Mesenteric fat pad (tissue), 1 donor: ENCODE measurements around the gene XG. TPM values are rescaled to one million over a fixed set of nuclear protein-coding genes. Genes with fewer than 3 reads are reported as not detected.
"Not testable (repeated sequence)": the region's sequence is repeated elsewhere in the genome, so short reads cannot be mapped to it uniquely, and the experiment has no call there.

Experiments used
- DNase-seq: peaks from one replicate; pipeline ENCODE4 v3.0.0-alpha.2; 2020; ENCODE audit warnings: low spot score
- long read RNA-seq: library from polyadenylated mRNA; unstranded; transcript quantifications from one replicate; pipeline ENCODE4 v2.0.0, GENCODE V29; 2020
- total RNA-seq: library from RNA; stranded (reverse); fragmentation: NEBNext Ultra II Directional; extraction: Animal tissue kit (Norgen Biotek cat#: 25700); gene quantifications from one replicate; pipeline ENCODE4 v1.2.1, GENCODE V29; 2021
- donor health status: DM: yes; HTN: yes; CAD: no.

Gene XG
- total RNA-seq = 3.4 TPM
- long read RNA-seq, partial matches to known transcripts = 0 of 3 reads
- long read RNA-seq, other reads (novel, unspliced or antisense) = 0 of 3 reads

DNA sequence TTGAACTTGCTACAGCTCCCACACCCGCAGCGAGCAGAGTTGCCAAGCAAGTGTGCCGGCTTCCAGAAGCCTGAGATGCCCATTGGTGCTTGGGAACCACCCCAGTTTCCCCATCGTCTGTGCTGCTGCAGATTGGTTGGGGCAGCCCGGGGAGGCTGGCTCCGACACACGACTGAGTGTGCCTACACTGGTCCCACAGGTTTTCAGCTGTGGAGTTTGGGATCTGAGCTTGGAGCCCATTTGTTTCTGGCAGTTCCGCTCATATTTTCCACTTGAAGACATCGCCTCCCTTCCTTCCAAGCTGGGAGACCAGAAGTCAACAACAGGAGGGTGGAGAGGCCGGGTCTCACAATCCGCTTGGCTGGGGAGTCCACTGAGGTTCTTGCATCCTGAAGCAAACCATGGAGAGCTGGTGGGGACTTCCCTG is at the start of gene XG:
XG (plus strand) TSS at position 167 of the 427 bp plus-strand sequence; CDS start at position 402, 235 bp downstream.
- not testable (repeated sequence) for DNase-seq

GRCh38 chrX:2703991-2704369 is 47.9 kb upstream of the XG start:
- no peak for DNase-seq

DNA sequence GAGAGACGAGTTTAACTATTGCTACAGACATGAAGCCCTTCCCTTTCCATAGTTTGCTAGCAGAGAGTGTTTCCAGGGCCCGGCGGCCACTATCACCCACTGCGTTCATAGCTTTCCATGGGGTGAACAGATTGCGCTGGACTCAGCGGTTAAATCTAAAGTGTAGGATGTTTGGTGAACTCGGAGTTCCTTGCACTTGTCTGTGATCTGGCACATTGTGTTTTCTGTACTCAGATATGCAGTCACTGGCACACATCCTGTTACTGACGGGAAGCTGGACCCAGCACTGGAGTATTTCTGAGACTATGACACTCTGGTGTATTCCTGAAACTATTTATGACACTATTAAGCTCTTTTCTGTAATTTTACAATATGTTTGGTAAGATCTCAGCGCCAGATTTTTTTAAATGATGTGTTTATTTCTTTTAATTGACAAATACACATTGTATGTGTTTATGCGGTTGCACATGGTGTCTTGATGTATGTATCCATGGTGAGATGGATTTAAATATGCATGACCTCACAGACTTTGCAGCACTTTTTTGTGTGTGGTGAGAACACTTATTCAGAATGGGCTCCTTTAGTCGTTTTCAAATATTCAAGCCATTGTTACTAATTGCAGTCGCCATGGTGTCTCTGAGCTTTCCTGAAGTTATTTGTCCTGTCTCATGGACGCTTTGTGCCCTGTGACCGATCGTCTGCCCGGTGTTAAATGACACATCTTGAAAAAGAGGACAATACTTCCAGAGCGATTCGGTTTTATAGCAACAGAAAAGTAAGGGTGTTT is 46.6 kb upstream of the XG start:
- no peak for DNase-seq

GRCh38 chrX:2707334-2707760 is 44.5 kb upstream of the XG start:
- DNase-seq = no peak

- no peak for DNase-seq
Observed at GRCh38 chrX:2708021-2708420, 43.8 kb upstream of the XG start.

DNA sequence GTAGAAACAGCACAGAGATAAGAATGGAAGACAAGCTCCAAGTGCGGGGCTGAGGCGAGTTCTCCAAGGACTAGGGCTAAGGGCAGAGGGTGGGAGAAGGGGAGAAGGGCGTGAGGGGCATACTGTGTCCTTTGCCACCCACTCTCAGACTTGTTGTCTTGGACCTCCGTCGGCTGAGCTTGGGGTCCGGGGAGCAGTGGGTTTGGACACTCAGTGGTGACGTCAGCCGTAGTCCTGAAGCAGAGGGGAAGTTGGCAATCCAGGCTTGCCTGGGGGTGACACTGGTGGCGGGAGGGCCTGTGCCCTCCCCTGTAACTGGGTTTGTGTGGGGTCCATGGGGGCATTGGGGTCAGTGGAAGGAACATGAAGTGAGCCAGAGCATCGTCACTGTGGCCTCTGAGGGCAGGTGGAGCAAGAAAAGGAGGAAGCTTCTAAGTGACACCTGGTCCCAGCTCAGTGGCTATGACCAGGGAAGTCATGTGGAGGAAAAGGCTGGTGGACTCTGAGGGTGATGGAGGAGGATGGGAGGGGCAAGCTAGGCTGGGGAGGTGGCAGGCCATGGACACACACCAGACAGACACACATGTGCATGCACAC is 43.1 kb upstream of the XG start:
- DNase-seq = no peak

- DNase-seq = no peak
Observed at GRCh38 chrX:2709556-2709955, 42.3 kb upstream of the XG start.

- no peak for DNase-seq
Observed at GRCh38 chrX:2710041-2710840, 41.6 kb upstream of the XG start.

DNA sequence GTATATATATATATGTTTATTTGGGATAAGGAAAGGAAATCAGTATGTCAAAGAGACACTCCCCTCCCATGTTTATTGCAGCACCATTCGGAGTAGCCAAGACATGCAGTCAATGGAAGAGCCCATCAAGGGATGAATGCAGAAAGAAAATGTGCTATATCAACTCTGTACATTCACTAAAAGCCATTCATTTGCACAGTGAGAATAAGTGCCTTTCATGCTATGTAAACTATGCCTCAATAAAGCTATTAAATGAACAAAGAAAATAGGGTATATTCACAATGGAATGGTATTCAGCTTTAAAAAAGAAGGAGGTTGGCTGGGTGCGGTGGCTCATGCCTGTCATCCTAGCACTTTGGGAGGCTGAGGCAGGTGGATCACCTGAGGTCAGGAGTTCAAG is 40.4 kb upstream of the XG start:
- no peak for DNase-seq

DNA sequence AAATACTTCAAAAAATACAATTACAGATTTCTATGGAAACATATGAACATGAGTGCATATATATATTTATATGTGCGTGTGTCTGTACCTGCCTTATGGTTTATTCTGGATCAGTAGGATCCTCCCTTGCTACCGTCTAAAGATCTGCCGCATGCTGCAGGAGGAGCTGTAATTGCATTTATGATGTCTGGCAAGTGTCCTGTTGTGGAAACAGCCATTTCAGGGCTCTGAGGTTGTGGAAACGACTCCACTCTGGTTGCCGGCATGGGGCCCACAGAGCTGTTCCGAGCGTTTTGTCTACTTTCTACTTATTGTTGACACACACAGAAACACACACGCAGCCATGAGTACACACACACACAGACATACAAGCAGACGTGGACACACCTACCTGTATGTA is 39.4 kb upstream of the XG start:
- DNase-seq = no peak

DNA sequence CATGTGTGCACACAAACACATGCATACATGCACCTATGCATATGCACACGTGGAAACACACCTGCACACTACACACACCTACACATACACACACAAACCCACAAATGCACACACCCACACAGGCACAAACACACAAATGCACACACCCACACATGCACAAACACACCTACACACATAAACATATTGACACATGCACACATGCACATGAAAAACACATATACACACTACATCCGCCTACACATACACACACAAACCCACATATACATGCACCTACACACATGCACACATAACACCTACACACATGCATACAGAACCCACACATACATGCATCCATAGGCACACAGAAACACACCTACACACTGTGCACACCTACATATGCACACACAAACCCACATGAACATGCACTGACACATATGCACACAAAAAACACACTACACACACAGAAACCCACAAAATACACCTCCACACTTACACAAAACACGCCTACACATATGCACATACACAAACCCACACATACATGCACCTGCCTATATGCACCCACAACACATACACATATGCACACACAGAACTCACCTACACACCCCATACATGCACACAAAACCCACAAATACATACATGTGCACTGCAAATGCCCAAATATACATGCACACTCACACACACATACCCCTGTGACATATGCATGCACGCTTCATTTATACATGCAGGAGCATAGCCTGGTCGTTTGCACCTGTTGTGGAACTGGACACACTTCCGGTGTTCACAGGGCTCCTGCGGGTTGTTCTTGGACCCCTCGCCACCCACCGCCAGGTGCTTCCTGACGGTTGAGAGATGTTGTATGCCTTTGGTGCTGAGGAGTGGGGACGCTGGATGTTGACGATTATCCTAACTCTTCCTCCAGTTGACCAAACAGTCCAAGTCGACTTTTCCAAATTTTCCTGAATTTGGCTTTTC is 38.7 kb upstream of the XG start:
- no peak for DNase-seq

DNA sequence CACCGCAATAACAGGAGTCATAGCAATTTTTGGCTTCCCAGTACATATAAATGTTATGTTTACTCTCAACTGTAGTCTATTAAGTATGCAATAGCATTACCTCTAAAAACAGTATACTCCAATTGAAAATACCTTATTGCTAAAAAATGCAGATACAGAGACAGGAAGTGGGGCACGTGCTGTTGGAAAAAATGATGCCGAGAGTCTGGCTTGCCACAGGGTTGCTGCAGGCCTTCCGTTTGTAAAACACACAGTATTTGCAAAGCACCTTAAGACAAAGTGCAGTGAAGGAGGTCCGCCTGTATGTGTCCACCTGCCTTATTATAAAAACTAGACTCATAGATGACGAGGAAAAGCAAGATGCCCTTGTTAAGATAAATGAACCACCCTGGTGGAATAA is 37.3 kb upstream of the XG start:
- DNase-seq = no peak

GRCh38 chrX:2715066-2715600 is 36.7 kb upstream of the XG start:
- DNase-seq = no peak

- DNase-seq = no peak
Observed at GRCh38 chrX:2717312-2717711, 34.5 kb upstream of the XG start.

DNA sequence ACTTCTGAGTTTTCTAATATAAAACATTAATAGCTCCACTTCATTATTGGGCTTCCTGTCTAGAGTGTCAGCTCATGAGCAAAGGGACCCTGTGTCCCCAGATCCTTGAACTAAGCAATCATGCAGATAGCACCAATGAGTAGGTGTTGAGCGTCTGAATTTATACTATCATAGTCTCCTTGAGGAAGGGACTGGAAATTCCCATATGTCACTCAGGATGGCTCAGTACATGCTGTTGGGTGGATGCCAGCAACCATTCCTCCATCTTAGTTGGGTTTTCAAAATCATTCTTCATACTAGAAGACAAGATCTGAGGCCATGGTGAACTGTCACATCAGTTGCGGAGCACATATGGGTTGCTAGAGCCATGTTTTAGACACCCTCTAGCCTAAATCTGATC is 33.0 kb upstream of the XG start:
- DNase-seq = no peak

DNA sequence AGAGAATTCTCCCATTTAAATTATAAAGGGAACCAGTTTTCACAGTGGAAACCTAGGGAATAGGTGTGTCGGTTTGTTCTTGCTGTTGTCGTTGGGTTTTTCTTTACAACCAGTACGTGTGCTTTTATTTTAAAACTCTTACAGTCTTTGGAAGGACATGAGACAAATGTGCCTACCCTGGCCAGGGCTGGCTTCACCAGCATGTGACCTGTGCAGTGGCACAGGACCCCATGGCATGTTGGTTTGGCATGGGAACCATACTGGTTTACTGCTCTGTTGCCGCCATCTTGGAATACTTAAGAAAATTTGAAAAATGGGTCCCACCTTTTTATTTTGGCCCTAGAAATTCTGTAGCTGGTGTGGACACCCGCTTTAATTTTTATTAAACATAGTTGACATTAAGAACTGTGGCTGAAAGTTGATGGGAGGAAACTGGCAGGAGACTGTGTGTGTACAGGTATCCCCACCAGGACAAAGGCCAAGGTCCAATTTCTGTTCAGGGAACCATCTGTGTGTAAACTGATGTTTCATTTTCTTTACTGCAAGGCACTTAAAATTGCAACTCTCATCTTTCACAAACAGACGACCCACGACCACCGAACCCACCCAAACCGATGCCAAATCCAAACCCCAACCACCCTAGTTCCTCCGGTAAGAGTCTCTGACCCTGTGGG is 31.9 kb upstream of the XG start:
- no peak for DNase-seq

- no peak for DNase-seq
Observed at GRCh38 chrX:2723286-2723879, 28.5 kb upstream of the XG start.

DNA sequence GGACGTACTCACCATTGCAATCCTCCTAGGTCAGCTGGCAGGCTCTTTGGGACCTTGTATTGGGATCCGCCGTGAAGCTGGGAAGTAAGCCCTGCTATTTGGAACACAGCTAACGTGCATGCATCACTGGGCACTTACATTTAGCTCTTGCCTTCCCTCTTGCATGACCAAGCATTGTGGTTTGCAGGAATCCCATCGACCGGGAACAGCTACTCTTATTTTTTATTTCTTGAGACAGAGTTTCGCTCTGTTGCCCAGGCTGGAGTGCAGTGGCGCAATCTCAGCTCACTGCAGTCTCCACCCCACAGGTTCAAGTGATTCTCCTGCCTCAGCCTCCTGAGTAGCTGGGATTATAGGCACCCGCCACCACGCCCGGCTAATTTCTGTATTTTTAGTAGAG is 24.6 kb upstream of the XG start:
- not testable (repeated sequence) for DNase-seq

GRCh38 chrX:2732076-2732475 is 19.8 kb upstream of the XG start:
- DNase-seq = no peak

DNA sequence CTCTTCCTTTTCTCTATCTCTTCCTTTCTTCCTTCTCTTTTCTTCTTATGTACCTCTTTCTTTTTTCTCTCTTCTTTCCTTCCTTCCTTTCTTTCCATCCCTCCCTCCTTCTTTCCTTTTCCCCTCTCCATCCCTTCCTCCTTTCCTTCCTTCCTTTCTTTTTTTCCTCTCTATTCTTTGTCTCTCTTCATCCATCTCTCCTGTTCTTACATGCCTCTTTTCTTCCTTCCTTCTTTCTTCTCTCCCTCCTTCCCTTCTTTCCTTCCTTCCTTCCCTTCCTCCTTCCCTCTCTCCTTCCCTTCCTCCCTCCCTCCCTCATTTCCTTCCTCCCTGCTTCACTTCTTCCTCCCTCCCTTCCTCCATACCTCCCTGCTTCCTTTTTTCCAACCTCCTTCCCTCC is 19.2 kb upstream of the XG start:
- DNase-seq = no peak
